GM11168 (cell line): Measurements from ENCODE around the gene ASPSCR1.

Source experiments
- in situ Hi-C: fragments of 300-500 bp; cut with MboI; formaldehyde crosslinking; loops from one replicate; pipeline ENCODE4 v1.12.0; 2022; ENCODE audit warnings: low sequenced_read_pairs; ENCODE audit not compliant: unreplicated experiment

Gene ASPSCR1

DNA sequence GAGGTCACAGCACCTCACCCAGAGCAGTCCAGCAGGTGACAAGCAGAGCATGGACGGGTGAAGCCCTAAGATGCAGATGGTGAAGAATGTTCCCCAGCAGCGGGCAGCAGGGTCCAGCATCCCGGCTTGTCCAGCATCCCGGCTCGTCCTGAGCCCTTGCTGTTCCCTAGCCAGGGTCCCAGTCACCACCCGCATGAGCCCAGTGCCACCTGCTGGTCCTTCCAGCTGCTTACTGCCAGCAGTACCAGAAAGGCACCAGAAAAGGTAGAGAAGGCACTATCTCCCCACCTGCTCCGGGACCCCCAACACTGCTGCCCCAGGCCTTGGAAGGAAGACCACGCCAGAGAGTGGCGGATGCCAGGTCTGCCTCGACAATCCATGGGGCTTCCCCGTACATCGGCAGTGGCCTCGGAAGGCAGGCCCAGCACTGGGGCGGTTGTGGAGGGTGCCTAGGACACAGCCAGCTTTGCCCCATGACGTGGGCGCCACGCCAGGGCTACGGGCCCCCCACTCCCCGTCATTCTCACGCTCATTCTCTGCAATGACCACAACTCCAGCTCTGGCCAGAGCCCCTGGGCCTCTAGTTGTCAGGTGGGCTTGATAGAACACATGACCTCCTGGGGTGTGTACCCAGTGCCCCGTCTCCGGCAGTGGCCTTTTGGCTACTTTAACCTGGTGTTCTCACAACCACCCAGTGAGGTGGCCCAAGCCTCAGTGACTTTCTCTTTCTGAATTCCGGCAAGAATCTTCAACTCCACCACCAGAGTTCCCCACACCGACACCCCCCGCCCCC, 43.9 kb downstream of the ASPSCR1 start:
- in situ Hi-C loops = no loop called here

DNA sequence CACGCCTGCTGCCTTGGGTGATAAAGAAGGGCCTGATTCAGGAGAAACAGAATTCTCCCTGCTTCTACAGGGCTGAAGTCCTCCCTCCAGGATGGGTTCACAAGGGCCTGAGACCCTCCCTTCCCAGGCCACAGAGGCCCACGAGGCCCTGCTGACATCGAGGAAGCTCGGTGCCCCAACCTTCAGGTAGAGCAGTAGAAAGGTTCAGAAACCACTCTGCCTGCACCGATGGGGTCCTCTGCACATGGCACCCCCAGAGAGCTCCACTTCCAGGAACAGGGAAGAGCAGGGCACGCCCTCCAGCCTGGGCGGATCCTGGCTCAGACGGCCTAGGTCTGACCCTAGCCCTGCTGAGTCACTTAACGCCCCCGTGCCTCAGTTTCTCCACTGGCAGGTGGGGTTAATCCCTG, 44.5 kb downstream of the ASPSCR1 start:
- in situ Hi-C loops = no loop called here

DNA sequence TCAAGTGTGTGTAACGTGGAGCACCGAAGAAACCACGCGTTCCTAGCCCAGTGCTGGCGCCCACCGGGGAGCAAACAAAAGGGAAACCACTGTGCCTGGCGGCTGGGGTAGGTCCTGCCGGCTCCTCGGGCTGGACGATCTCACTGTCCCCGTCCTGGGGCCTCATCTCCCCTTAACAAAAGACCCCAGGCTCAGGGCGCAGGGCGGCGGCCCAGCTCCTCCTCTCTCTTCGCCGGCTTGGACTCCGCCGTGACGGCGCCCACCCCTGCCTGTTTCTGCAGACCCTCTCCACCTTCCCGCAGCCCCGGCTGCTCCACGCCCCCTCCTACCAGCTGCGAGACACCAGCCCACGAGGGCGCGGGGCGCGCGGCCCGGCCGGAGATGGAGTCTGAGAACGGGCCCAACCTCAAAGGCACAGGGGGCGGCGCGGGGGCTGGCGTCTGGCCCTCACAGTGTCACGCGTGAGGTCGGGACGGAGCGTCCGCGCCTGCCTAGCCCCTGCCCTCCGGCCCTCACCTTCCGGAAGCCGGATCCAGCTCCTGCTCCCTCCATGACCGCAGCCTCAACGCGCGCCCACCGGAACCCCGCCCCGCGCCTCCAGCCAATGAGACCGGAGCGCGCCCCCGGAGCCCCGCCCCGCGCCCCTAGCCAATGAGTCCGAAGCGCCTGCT, 45.0 kb downstream of the ASPSCR1 start, which contains the start of gene CENPX:
Gene CENPX, minus strand, starts transcription at position 569 of the 671 bp plus-strand sequence. Its CDS starts 17 bp downstream, at position 552.
- in situ Hi-C loops = no loop called here

DNA sequence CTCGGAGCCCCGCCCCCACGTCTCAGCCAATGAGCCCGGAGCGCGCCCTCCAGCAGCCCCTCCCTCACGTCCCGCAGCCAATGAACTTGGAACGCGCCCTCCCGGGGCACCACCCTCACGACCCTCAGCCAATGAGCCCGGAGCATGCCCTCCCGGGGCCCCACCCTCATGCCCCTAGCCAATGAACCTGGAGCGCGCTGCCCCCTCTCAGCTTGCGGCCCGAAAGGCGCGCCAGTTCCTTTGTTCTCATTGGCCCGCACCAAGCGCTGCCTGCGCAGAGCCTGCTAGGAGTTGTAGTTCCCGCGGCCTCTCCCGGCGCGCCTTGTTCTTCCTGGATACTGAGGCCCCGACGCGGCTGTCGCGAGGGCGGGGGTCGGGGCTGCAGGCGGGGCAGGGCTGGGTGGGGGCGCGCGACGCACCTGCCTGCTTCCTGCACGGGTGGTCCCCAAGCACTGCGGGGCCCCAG, 45.6 kb downstream of the ASPSCR1 start, which contains the start of gene LRRC45:
Gene LRRC45, plus strand, starts transcription at position 325 of the 466 bp plus-strand sequence. CDS start 339 bp downstream, outside the sequence.
- in situ Hi-C loops = no loop called here

DNA sequence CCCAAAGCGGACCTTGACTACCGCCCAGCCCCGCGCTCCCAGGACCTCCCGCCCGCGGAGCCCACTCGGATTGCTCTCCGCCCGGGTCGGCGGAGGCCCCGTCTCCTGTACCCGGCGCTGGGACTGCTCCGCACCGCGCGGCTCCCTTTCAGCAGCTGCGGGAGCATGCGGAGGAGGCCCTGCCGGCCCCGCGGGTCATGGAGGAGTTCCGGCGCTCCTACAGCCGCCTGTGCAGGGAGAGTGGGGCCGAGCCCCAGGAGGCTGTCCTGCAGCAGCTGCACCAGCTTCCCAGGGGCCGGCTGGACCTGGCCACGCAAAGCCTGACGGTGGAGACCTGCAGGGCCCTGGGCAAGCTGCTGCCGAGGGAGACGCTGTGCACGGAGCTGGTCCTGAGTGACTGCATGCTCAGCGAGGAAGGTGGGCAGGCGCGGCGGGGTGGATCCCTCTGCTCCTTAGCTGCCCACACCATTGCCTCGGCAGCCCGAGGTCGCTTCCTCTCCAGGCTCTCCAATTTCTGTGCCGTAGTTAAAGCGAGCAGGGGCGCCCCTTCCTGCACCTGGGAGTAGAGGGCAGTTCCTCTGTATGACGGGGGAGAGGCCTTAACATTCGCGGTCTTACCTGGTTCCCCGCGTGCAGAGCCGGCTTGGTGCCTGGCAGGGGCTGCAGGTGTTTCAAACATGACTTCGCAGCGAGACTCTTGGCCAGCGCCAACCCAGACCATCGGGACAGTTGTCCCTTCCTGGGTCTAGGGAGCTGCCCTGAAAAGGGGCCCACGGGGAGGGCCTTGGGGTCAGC, 46.2 kb downstream of the ASPSCR1 start:
- in situ Hi-C loops = no loop called here

DNA sequence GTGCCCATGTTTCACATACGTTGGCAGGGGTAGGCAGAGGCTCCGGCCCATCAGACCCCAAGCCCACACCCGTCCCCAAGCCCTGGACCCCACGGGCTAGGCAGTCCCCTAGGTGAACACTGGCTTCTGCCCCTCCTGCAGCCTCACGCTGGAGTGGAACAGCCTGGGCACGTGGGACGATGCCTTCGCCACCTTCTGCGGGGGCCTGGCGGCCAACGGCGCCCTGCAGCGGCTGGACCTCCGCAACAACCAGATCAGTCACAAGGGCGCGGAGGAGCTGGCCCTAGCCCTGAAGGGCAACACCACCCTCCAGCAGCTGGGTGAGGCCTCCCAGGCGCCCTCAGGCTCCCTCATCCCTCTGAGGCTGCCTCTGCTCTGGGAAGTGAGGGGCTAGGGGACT, 47.4 kb downstream of the ASPSCR1 start:
- in situ Hi-C loops = no loop called here

DNA sequence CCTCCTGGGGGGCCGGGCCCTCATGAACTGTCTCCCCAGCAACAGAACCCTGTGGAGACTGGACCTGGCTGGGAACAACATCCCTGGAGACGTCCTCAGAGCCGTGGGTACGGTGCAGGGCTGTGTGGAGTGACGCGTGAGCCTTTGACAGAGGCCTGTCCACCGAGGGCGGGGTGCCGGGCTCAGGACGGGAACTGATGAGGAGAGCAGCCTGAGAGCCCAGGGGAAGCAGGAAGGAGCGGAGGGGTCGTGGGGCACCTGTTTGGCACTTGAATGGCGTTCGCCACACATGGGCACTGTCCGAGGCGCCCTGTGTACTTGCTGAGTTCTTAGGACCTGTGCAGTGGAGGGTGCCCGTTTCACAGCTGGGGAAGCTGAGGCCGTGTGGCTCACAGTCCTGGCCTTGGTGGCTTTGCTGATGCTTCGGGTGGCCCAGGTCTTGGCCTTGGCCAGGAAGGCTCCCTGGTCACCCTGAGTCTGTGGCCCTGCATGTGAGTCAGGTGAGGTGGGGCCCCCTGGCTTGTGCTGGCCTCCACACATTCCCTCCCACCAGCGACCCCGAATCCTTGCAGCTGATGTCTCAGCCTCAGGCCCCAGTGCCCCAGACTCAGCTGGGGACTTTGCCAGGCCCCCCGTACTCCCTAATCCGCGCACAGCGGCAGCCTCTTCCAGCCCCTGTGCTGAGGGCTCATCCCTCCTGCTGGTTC, 48.1 kb downstream of the ASPSCR1 start:
- in situ Hi-C loops = no loop called here

DNA sequence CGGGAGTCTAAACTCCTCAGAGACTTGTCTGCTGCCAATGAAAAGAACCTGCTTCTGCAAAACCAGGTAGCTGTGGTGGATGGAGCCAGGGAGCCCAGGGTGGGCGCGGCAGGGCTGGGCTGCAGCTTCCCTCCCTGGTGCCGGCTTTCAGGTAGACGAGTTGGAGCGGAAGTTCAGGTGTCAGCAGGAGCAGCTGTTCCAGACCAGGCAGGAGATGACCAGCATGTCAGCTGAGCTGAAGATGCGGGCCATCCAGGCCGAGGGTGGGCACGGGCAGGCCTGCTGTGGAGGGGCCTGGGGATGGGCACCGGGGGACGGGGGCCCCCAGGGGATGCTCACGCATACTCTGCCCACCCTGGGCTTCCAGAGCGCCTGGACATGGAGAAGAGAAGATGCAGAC, 50.8 kb downstream of the ASPSCR1 start:
- in situ Hi-C loops = no loop called here

DNA sequence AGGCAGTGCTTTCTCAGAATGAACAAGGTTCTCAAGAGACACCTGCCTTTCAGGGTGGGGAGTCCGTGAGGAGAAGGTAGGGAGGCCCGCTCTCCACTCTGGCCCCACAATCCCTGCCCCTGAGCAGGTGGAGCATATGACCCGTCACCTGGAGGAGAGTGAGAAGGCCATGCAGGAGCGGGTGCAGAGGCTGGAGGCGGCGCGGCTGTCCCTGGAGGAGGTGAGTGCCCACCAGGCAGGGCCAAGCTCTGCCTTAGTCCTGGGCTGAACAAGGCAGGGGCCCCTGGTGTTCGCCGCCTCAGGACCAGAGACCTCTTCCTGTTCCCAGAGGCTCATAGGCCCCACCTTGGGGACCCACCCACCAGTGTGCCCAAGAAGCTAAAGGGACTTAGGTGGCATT, 51.5 kb downstream of the ASPSCR1 start:
- in situ Hi-C loops = no loop called here

DNA sequence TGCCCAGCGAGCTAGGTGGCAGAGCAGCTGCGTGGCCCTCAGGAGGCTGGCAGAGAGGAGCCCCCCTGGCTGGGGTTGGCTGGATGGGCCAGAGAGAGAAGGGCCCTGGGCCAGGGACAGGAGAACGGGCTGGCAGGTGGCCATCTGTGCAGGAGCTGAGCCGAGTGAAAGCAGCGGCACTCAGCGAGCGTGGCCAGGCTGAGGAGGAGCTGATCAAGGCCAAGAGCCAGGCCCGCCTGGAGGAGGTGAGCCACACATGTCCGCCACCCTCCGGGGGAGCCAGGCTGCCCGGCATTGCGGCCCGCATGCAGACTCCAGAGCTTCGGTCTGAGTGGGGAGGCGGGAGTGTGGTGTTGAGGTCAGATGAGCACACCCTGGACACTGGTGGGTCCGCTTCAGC, 52.0 kb downstream of the ASPSCR1 start:
- in situ Hi-C loops = no loop called here

DNA sequence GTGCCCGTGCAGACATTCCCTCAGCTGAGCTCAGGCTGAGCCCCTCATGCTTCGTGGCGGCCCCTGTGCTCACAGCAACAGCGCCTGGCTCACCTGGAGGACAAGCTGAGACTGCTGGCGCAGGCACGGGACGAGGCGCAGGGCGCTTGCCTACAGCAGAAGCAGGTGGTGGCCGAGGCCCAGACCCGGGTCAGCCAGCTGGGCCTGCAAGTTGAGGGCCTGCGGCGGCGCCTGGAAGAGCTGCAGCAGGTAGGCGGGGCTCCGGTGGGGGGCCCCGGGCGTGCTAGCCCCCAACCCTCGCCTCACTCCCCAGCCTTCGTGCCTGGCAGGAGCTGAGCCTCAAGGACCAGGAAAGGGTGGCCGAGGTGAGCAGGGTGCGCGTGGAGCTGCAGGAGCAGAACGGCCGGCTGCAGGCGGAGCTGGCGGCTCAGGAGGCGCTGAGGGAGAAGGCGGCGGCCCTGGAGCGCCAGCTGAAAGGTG, 52.6 kb downstream of the ASPSCR1 start:
- in situ Hi-C loops = no loop called here

DNA sequence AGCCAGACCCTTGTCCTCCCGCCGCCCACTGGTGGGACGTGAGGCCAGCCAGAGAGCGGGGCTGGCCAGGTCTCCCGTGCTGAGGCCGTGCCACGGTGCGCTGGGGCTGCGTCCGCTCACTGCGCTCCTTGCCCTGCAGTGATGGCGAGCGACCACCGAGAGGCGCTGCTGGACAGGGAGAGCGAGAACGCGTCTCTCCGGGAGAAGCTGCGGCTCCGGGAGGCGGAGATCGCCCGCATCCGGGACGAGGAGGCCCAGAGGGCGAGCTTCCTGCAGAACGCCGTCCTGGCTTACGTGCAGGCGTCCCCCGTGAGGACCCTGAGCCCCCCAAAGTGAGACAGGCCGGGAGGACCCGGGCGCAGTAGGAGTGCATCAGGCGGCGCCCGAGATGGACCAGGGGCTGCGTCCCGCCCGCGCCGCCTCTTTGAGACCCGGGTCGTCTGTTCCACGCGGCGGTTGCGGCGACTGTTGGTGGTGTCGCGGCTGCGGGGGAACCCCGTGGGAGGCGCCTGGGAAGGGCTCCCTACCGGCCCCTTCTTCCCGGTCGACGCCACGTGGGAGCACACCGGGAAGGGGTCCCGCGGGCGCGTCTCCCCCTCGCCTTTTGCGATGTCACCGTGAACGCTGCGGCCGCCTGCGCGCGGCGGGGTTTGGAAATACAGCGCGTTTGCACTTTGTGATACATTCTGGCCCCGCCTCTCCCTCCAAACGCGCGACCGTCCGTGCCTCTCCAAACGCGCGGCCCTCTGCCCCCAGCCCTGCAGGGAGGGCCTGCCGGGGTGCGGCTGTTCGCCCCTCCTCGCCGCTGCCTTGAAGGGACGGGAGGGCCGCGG, 53.3 kb downstream of the ASPSCR1 start:
- in situ Hi-C loops = no loop called here

DNA sequence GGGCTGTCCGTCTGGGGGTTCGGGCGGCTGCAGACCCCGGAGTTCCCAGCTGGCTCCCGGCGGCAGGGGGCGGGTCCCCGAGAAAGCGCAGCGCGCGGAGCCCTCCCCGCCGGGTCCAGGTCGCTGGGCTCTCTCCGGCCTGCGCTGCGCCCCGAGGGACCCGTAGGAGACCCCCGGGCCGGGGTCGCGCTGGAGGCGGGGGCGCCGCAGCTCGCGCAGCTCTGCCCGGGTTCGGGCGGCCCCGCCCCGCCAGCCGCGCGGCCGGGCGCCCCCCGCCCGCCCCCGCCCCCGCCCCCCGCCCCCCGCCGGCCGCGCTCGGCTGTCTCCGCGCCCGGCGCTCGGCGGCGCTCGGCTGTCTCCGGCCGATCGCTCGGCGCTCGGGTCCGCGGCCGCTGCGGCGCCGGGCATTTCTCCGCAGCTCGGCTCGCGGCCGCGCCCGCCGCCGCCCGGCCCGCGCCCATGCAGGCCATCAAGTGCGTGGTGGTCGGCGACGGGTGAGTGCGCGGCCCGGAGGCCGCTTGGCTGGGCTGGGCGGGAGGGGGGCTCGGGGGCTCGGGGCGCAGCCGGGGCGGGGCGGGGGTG, 54.0 kb downstream of the ASPSCR1 start, which contains the start of gene RAC3:
Gene RAC3, plus strand, starts transcription at position 376 of the 582 bp plus-strand sequence. Its CDS starts 84 bp downstream, at position 460.
- in situ Hi-C loops = no loop called here

DNA sequence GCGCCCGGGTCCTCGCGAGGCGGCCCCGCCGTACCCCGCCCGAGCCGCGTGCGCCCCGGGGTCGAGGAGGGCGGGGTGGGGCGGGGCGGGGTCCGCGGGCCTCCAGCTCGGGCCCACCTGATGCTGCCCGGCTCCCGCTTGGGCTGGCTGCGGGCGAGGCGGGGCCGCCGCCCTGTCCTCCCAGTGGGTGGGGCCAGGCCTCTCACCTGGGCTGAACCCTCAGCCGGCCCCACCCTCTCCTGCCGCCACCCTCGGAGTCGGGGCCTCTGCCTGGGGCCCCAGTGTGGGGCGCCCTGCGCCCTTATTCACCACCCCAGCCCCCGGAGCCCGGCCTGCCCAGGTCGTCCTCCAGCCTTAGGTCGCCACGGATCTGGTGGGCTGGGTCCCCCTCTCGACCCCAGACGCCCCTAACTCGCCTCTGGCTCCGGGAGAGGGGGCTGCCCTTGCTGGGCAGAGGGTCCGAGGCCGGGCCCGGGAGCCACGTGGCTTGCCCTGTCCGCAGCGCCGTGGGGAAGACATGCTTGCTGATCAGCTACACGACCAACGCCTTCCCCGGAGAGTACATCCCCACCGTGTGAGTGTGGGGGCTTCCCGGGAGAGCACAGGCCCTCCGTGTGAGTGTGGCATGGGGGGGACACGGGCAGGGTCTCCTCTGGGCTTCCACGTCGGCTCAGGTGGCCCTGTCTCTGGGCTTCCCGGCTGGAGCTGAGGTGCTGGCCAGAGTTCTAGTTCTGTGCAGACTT, 54.6 kb downstream of the ASPSCR1 start:
- in situ Hi-C loops = no loop called here

DNA sequence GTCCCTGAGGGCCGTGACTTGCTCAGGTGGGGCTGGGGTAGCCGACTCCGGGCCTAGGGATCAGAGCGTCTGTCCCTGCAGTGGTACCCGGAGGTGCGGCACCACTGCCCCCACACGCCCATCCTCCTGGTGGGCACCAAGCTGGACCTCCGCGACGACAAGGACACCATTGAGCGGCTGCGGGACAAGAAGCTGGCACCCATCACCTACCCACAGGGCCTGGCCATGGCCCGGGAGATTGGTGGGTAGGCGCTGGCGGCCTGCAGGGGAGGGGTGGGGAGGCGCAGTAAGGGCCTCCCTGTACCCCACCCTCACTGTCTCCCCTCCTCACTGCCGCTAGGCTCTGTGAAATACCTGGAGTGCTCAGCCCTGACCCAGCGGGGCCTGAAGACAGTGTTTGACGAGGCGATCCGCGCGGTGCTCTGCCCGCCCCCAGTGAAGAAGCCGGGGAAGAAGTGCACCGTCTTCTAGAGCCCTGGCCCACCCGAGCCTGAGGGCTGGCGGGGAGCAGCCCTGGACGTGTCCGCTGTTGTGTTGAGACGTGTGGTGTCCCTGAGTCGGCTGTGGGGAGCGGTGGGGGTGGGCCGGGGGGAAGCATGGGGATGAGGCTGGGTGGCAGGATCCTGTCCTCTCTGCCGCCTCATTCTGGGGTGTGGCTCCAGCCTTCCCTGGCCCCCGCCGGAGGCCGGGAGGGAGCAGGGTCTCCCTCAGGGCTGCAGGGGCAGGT, 56.1 kb downstream of the ASPSCR1 start:
- in situ Hi-C loops = no loop called here

DNA sequence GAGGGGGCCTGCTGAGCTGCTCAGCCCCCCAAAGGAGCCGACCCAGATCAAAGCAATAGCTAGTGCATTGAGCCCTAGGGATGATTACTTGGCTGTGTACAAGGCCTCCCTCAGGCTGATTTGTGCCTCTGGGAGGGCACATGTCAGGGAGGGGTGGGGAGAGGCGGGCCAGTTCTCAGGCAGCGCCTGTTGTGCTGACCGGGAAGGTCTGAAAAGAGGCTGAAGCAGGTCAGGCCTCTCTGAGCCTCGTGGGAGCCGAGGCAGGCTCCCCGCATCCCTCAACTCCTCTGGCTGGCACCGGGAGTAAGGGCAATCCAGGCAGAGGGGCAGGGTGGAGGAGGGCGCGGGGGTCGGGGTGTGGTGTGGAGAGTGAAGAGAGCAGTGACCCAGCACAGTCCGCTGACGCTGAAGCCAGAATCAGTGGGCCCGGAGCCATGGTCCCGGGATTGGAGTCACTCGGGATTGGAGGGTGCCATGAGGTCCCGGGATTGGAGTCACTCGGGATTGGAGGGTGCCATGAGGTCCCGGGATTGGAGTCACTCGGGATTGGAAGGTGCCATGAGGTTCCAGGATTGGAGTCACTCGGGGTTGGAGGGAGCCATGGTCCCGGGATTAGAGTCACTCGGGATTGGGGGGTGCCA, 57.1 kb downstream of the ASPSCR1 start:
- in situ Hi-C loops = no loop called here

DNA sequence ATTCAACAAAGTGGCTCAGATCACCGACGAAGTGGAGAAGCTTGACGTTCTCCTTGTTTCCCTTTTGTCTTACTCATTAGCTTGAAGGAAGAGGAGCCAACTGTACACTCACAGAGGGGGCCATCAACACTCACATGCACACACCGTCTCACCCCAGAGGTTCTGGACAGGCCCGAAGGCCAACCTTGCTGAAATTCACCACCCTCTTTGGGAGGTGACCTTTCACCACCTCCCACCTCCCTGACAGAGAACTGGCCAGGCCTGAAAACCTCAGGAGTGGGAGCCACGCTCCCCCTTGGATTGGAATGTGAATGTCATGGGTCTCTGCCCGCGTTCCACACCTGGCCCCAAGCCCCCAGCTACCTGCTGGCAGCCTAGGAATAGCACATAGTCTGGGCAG, 58.1 kb downstream of the ASPSCR1 start:
- in situ Hi-C loops = no loop called here
